Mucosa of descending colon (tissue), 3 donors: ENCODE results near the gene IL33. TPM values are rescaled to one million over a fixed set of nuclear protein-coding genes. Genes with fewer than 3 reads are reported as not detected.

ENCODE experiments used
- ATAC-seq: fragments of 200-7000 bp; cut with Tn5 transposase; one replicate; pipeline ENCODE4 v1.9.1; 2020; ENCODE audit warnings: mild to moderate bottlenecking, moderate library complexity
- DNase-seq, 3 donors: peaks; one replicate each; pipeline ENCODE4 v3.0.0-alpha.2; 2020
- H3K36me3 ChIP-seq: fragments of 200-600 bp; one replicate; pipeline ENCODE4 v1.8.0; 2021; ENCODE audit warnings: low read depth, mild to moderate bottlenecking
- H3K4me1 ChIP-seq: fragments of 200-600 bp; one replicate; pipeline ENCODE4 v1.8.0; 2021; ENCODE audit warnings: low read depth, mild to moderate bottlenecking
- H3K4me3 ChIP-seq: fragments of 200-600 bp; one replicate; pipeline ENCODE4 v1.8.0; 2021; ENCODE audit warnings: mild to moderate bottlenecking
- H3K9me3 ChIP-seq: fragments of 200-600 bp; one replicate; pipeline ENCODE4 v1.8.0; 2021; ENCODE audit warnings: mild to moderate bottlenecking
- CTCF ChIP-seq: fragments of 200-600 bp; IDR thresholded peaks from one replicate; pipeline ENCODE4 v1.8.0; 2022; ENCODE audit warnings: antibody characterized with exemption, mild to moderate bottlenecking
- intact Hi-C, 2 donors: fragments of 100-400 bp; cut with DNase I in 1 of 2; cut with micrococcal nuclease in 1 of 2; formaldehyde crosslinking; loops; one replicate each; pipeline versions ENCODE4 v1.11.0 to v1.11.1; 2022; cut with DNase I, micrococcal nuclease
- total RNA-seq, 3 donors: library from RNA; stranded (reverse); fragmentation: NEBNext Ultra II Directional in 2 of 3; extraction: Animal tissue kit (Norgen Biotek cat#: 25700) in 2 of 3; gene quantifications; one replicate each; pipeline versions ENCODE4 v1.2.1 to v1.2.4, GENCODE V29; 2021 to 2023
- donor health status: DM: no; HTN: no; CAD: no; lungs with moderate emphysema.
- donor health status: DM: no; HTN: no; CAD: no.
- donor health status: DM: no; HTN: yes; CAD: no.

The IL33 gene
- total RNA-seq, 3 donors from 2014 or later, result 7.3 to 25.1 (median 16.2) TPM

- Histone ChIP-seq H3K36me3 (no peaks in the 10 kb centered on the region), H3K9me3 (no peaks in the 10 kb centered on the region), H3K4me1 (no peaks in the 10 kb centered on the region), H3K4me3 (no peak overlapping the region)
- no peak for TF ChIP-seq CTCF
- ATAC-seq, result no peak
- DNase-seq, result no peak
- intact Hi-C loops, result no loop called here
Measured at GRCh38 chr9:6247266-6247665, 31.7 kb downstream of the IL33 start.

GRCh38 chr9:6268826-6269397 lies 53.3 kb downstream of the IL33 start:
- Histone ChIP-seq H3K9me3 (no peaks in the 10 kb centered on the region), H3K4me3 (no peak overlapping the region), H3K4me1 (peaks cover 10% of the 10 kb centered on the region), H3K36me3 (no peaks in the 10 kb centered on the region)
- intact Hi-C loops, result no loop called here
- DNase-seq (peak in 1 of 3 donors; percentile 72), ATAC-seq (peak; percentile 89)
- no peak for TF ChIP-seq CTCF

- ATAC-seq, result peak; percentile 39
- no peak for TF ChIP-seq CTCF
- intact Hi-C loops, result no loop called here
- Histone ChIP-seq H3K4me3 (no peak overlapping the region), H3K9me3 (no peaks in the 10 kb centered on the region), H3K4me1 (peaks cover 10% of the 10 kb centered on the region), H3K36me3 (no peaks in the 10 kb centered on the region)
- DNase-seq, result no peak
Measured at GRCh38 chr9:6270896-6271295, 55.3 kb downstream of the IL33 start.

- no peak for TF ChIP-seq CTCF
- DNase-seq (no peak), ATAC-seq (no peak)
- Histone ChIP-seq H3K4me3 (no peak overlapping the region), H3K36me3 (no peaks in the 10 kb centered on the region), H3K4me1 (peaks cover 10% of the 10 kb centered on the region), H3K9me3 (no peaks in the 10 kb centered on the region)
- intact Hi-C loops, result no loop called here
Measured at GRCh38 chr9:6271508-6272228, 56.1 kb downstream of the IL33 start.

- Histone ChIP-seq H3K4me1 (peaks cover 10% of the 10 kb centered on the region), H3K4me3 (no peak overlapping the region), H3K36me3 (no peaks in the 10 kb centered on the region), H3K9me3 (no peaks in the 10 kb centered on the region)
- ATAC-seq (peak; percentile 77), DNase-seq (no peak)
- no peak for TF ChIP-seq CTCF
- intact Hi-C loops, result no loop called here
Measured at GRCh38 chr9:6272229-6272598, 56.6 kb downstream of the IL33 start.
